Subcutaneous adipose tissue (tissue), 4 donors: ENCODE data around the gene TMEM161B. TPM values are rescaled to one million over a fixed set of nuclear protein-coding genes. Genes with fewer than 3 reads are reported as not detected.

ENCODE experiments used
- total RNA-seq, 4 donors: library from RNA; depleted of rRNA; stranded (reverse); fragments of >200 nt; gene quantifications; one replicate each; pipeline ENCODE4 v1.1.0, GENCODE V29; 2016
- TF ChIP-seq, protein P1 (sequence below): fragments of 450-650 bp; IDR thresholded peaks from one replicate; pipeline ENCODE4 v1.5.1; 2016; ENCODE audit warnings: low read depth, mild to moderate bottlenecking, control low read depth, antibody characterized with exemption, moderate library complexity

The TMEM161B gene
- total RNA-seq, 4 donors from 2014 or later, result 11.3 to 16.8 (median 14.7) TPM

DNA sequence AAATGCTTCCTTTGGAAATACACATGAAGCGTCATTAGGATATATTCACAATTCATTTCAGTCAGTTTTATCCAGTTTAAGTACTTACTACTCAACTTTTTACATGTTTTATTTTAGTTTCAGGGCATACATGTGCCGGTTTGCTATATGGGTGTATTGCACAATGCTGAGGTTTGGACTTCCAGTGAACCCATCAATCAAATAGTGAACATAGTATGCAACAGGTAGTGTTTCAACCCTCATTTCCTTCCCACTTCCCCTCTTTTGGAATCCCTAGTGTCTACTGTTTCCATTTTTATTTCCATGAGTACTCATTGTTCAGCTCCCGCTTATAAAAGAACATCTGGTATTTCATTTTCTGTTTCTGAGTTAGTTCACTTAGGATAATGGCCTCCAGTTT lies 74.7 kb downstream of the TMEM161B start:
- TF ChIP-seq, protein P1, sequence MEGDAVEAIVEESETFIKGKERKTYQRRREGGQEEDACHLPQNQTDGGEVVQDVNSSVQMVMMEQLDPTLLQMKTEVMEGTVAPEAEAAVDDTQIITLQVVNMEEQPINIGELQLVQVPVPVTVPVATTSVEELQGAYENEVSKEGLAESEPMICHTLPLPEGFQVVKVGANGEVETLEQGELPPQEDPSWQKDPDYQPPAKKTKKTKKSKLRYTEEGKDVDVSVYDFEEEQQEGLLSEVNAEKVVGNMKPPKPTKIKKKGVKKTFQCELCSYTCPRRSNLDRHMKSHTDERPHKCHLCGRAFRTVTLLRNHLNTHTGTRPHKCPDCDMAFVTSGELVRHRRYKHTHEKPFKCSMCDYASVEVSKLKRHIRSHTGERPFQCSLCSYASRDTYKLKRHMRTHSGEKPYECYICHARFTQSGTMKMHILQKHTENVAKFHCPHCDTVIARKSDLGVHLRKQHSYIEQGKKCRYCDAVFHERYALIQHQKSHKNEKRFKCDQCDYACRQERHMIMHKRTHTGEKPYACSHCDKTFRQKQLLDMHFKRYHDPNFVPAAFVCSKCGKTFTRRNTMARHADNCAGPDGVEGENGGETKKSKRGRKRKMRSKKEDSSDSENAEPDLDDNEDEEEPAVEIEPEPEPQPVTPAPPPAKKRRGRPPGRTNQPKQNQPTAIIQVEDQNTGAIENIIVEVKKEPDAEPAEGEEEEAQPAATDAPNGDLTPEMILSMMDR, result no peak

DNA sequence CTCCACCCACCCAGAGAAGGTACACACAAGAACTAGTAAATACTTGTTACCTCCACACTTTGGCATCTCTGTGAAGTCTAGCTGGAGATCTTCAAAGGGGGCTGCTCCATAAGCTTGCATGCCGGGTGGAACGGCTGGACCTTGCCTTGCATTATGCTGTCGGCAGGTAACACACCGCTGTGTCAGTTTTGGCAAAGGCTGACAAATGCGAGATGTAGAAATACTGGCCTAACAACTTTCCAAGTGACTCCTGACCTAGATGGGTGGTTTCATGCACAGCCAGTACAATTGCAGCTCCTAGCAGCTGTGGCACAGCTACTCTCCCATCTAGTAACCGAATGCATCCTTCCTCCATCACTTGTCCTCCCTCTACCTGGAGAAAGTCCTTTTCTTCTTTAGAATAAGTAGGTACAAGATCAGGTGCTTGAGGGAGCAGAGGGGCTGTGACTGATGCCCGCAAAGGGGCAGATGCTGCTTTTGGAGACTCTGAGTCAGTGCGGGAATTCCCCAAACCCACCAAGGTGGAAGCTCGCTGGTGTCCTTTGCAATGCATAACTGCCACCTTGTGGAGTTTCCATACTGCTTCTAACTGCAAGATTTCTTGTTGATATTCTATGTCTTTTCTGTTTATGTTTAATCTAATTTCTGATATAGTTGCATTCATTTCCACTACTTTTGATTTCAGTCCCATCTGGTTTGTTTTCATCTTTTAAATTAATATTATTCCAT lies 78.4 kb downstream of the TMEM161B start:
- TF ChIP-seq, protein P1, result no peak

DNA sequence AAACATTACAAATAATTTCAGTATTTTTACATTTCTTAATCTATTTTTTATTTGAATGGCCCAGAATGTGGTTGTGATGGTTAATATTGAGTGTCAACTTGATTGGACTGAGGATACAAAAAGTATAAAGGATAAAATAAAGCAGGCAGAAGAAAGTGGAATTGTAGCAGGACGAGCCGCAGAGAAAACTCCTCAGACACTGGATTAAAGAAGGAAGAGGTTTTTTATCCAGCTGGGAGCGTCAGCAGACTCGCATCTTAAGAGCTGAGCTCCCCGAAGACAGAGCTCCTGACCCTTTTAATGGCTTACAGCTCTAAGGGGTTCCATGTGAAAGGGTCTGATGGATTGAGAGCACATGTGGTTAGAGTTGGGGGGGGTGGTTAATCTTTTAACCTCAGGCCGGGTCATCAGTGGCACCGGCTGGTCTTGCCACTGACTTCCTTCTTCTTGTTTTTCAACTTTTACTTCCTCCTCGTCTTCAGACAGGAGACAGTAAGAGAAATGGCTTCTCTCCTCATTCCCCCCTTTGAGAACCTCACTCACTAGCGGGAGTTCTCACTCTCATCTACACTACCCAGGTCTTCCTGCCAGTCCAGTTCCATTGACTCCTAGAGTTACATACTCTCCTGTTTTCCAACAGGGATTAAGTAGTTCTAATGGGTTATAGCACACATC lies 80.0 kb downstream of the TMEM161B start:
- TF ChIP-seq, protein P1, result no peak

DNA sequence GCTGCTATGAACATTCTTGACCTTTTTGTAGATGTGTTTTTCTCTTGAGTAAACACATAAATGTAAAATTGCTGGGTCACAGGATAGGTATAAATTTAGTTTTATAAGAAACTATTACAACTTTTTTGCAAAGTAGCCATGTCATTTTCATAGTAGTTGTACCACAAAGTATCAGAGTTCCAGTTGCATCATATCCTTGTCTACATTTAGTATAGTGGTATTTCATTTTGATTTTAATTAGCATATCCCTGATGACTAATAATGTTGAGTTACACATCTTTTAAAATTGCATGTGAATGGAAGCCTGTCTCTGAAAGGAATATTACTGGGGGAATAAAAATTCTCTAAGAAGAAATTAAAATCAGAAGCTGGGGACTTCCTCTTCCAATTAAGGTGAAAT lies 85.4 kb downstream of the TMEM161B start:
- TF ChIP-seq, protein P1, result no peak

DNA sequence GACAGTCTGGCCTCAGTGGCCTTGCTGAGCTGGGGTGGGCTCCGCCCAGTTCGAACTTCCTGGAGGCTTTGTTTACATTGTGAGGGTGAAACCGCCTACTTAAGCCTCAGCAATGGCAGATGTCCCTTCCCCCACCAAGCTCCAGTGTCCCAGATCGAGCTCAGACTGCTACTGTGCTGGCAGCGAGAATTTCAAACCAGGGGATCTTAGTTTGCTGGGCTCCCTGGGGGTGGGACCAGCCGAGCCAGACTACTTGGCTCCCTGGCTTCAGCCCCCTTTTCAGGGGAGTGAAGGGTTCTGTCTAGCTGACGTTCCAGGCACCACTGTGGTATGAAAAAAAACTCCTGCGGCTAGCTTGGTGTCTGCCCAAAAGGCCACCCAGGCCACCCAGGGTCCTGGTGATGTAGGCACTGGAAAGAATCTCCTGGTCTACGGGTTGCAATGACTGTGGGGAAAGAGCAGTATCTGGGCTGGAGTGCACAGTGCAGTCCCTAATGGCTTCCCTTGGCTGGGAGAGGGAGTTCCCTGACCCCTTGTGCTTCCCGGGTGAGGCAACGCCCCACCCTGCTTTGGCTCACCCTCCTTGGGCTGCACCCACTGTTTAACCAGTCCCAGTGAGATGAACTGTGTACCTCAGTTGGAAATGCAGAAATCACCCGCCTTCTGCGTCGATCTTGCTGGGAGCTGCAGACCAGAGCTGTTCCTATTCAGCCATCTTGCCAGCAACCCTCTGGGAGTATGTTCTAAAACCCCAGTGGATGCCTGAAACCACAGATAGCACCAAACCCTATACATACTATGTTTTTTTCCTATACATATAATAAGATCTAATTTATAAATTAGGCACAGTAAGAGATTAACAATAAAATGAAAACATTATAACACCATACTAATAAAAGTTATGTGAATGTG lies 95.5 kb downstream of the TMEM161B start:
- TF ChIP-seq, protein P1, result no peak

DNA sequence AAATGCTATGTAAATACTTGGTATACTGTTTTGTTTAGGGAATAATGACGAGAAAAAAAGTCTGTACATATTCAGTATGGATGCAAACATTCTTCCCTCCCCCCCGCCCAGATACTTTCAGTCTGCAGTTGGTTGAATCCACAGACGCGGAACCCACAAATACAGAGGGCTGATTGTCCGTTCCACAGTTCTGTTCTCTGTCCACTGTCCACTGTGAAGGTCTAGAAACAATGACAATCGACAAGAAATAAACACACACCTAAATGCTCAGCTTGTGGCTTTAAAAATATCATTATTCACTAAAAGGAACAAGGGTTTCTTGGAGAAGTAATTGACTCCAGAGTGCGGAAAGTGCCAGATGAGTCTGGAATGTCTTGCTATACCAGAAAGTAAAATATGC lies 109.1 kb downstream of the TMEM161B start:
- TF ChIP-seq, protein P1, result no peak

DNA sequence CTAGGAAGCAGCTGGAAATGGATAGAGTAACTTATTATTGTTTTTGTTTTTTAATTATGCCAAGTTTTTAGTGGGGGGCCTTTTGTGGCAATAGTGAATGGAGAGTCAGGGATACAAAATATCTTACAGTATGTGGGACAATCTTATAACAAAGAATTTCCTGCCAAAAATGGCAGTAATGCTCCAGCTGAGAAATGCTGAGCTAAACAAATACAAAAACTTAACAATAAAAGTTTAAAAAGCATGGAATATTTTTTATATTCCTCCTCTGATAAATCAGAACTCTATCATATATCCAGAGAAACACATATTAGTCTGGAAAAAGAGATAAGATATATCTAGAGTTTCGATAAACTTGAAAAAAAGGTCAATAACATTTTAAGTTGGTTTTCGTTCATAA lies 110.6 kb downstream of the TMEM161B start:
- TF ChIP-seq, protein P1, result no peak
